Measurements from ENCODE around the gene BLACAT1.

DNA sequence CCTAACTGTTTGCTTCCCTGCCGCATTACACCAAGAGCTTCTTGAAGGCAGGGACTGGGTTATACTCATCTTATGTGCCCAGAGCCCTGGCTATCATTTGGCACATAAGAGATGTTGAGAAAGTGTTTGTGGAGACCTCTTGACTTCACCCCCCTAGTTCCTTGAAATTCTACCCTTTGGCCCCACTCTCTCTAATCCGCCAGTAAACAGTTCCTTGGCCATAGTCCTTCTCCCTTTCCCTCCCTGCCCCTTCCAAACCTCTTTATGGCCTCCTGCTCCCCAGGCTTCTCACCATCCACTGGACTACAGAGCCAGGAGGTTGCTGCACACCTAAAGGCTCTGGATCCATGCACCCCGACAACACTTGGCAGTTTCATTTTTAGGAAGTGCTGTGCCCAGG lies 47.1 kb upstream of the BLACAT1 start:
- TF ChIP-seq, protein P1, sequence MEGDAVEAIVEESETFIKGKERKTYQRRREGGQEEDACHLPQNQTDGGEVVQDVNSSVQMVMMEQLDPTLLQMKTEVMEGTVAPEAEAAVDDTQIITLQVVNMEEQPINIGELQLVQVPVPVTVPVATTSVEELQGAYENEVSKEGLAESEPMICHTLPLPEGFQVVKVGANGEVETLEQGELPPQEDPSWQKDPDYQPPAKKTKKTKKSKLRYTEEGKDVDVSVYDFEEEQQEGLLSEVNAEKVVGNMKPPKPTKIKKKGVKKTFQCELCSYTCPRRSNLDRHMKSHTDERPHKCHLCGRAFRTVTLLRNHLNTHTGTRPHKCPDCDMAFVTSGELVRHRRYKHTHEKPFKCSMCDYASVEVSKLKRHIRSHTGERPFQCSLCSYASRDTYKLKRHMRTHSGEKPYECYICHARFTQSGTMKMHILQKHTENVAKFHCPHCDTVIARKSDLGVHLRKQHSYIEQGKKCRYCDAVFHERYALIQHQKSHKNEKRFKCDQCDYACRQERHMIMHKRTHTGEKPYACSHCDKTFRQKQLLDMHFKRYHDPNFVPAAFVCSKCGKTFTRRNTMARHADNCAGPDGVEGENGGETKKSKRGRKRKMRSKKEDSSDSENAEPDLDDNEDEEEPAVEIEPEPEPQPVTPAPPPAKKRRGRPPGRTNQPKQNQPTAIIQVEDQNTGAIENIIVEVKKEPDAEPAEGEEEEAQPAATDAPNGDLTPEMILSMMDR (IDR thresholded peaks at IDR 0.05): no peak
- no peak for TF ChIP-seq POLR2AphosphoS5 (IDR thresholded peaks at IDR 0.05)
